ENCODE data around the gene SPPL3. TPM values are rescaled to one million over a fixed set of nuclear protein-coding genes. Genes with fewer than 3 reads are reported as not detected.
"Not testable (repeated sequence)": the region's sequence is repeated elsewhere in the genome, so short reads cannot be mapped to it uniquely, and the experiment has no call there.

SPPL3 gene
- total RNA-seq, 1 donor from 2014 or later, result 26.8 TPM

GRCh38 chr12:120843472-120843871, 60.7 kb downstream of the SPPL3 start:
- Histone ChIP-seq H3K9me3 (replicated peaks) (no peaks in the 10 kb centered on the region), H3K4me1 (peaks cover 84% of the 10 kb centered on the region), H3K27ac (replicated peaks) (no peak overlapping the region), H3K36me3 (no peaks in the 10 kb centered on the region), H3K4me3 (no peak overlapping the region), H3K27me3 (ENCODE audit: low read depth) (no peaks in the 10 kb centered on the region)
- no peak for TF ChIP-seq CTCF (IDR thresholded peaks at IDR 0.05; ENCODE audit: borderline replicate concordance)
- intact Hi-C loops (cut with micrococcal nuclease), result no loop called here
- no peak for DNase-seq

- peaks cover 83% of the 10 kb centered on the region for H3K4me1 ChIP-seq
- no peaks in the 10 kb centered on the region for H3K9me3 ChIP-seq (replicated peaks)
- no peak for TF ChIP-seq CTCF (IDR thresholded peaks at IDR 0.05; ENCODE audit: borderline replicate concordance)
Observed at GRCh38 chr12:120842595-120842994, 61.6 kb downstream of the SPPL3 start.

GRCh38 chr12:120841525-120841924, 62.6 kb downstream of the SPPL3 start:
- Histone ChIP-seq H3K4me3 (no peak overlapping the region), H3K9me3 (replicated peaks) (no peaks in the 10 kb centered on the region), H3K4me1 (peaks cover 82% of the 10 kb centered on the region), H3K36me3 (no peaks in the 10 kb centered on the region), H3K27ac (replicated peaks) (no peak overlapping the region), H3K27me3 (ENCODE audit: low read depth) (no peaks in the 10 kb centered on the region)
- DNase-seq, result no peak
- intact Hi-C loops (cut with micrococcal nuclease), result no loop called here
- no peak for TF ChIP-seq CTCF (IDR thresholded peaks at IDR 0.05; ENCODE audit: borderline replicate concordance)

More at GRCh38 chr12:120842595-120842994, 61.6 kb downstream of the SPPL3 start:
- H3K4me3 ChIP-seq, result no peak overlapping the region
- no peak for DNase-seq
- intact Hi-C loops (cut with micrococcal nuclease), result no loop called here
- no peak overlapping the region for H3K27ac ChIP-seq (replicated peaks)
- no peaks in the 10 kb centered on the region for H3K27me3 ChIP-seq (ENCODE audit: low read depth)
- no peaks in the 10 kb centered on the region for H3K36me3 ChIP-seq

GRCh38 chr12:120839503-120839902, 64.7 kb downstream of the SPPL3 start:
- intact Hi-C loops (cut with micrococcal nuclease), result no loop called here
- Histone ChIP-seq H3K4me1 (peaks cover 82% of the 10 kb centered on the region), H3K27ac (replicated peaks) (peak overlapping the region; percentile 28)

GRCh38 chr12:120838629-120839383, 65.4 kb downstream of the SPPL3 start:
- H3K9me3 ChIP-seq (replicated peaks); H3K27ac ChIP-seq (replicated peaks); DNase-seq; H3K36me3 ChIP-seq; H3K4me3 ChIP-seq; intact Hi-C loops (cut with micrococcal nuclease); H3K27me3 ChIP-seq (ENCODE audit: low read depth): not testable (repeated sequence)
- H3K4me1 ChIP-seq, result peaks cover 82% of the 10 kb centered on the region

More at GRCh38 chr12:120839503-120839902, 64.7 kb downstream of the SPPL3 start:
- no peak for TF ChIP-seq CTCF (IDR thresholded peaks at IDR 0.05; ENCODE audit: borderline replicate concordance)
- no peak for DNase-seq
- Histone ChIP-seq H3K4me3 (no peak overlapping the region), H3K27me3 (ENCODE audit: low read depth) (no peaks in the 10 kb centered on the region), H3K9me3 (replicated peaks) (no peaks in the 10 kb centered on the region), H3K36me3 (no peaks in the 10 kb centered on the region)

GRCh38 chr12:120836114-120836684, 68.0 kb downstream of the SPPL3 start:
- peak overlapping the region; percentile 43 for H3K27ac ChIP-seq (replicated peaks)
- no peak for TF ChIP-seq CTCF (IDR thresholded peaks at IDR 0.05; ENCODE audit: borderline replicate concordance)
- DNase-seq, result no peak
- peaks cover 79% of the 10 kb centered on the region for H3K4me1 ChIP-seq
- intact Hi-C loops (cut with micrococcal nuclease), result no loop called here
- H3K4me3 ChIP-seq, result no peak overlapping the region
- no peaks in the 10 kb centered on the region for H3K36me3 ChIP-seq
- H3K9me3 ChIP-seq (replicated peaks), result no peaks in the 10 kb centered on the region
- no peaks in the 10 kb centered on the region for H3K27me3 ChIP-seq (ENCODE audit: low read depth)

Data from left ventricle myocardium inferior (tissue), 1 donor.